Left hindlimb (tissue), 1 donor: ENCODE measurements around the gene CNTN3.

Experiments
- DNase-seq: peaks from one replicate; pipeline ENCODE4 v3.0.0-alpha.2; 2018

CNTN3 gene

GRCh38 chr3:74614107-74614967 lies at the start of gene CNTN3:
TSS of gene CNTN3 (minus strand) at chr3:74614659. CDS start at chr3:74521112, 93,547 bp downstream.
- DNase-seq, result peak; percentile 80

DNA sequence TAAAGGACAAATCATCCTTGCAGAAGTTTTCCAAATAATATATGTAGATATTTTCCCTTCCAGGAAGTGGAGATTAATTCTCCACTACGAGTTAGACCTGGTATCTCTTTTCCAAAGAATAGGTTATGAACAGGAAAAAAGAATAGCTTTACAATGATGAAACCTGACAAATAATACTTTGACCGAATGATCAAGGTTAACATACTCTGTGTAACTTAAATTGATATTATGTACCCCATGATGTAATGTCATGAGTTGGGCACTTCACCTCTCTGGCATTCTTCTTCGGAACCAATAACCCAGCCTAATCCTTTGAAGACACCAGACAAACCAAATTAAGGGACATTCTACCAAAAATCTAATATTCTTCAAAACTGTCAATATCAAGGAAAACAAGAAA lies 48.7 kb upstream of the CNTN3 start:
- no peak for DNase-seq

DNA sequence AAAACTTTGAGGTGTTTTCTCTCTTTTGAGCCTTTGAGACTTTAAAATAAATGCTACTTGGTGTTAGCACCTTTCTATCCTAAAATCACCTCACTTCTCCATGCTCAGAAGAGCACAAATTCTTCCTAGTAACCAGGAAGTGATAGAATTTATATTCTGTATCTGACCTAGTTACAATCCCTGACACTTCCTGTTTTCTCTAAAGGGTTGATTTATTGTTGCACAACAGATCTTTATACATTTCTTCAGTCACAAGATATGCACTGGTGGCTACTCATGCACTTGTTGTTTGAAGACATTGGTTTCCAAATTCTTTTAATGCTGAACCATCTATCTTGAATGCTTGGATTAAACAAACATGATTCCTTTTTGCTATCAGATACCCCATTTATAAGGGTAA lies 47.2 kb upstream of the CNTN3 start:
- DNase-seq, result no peak

DNA sequence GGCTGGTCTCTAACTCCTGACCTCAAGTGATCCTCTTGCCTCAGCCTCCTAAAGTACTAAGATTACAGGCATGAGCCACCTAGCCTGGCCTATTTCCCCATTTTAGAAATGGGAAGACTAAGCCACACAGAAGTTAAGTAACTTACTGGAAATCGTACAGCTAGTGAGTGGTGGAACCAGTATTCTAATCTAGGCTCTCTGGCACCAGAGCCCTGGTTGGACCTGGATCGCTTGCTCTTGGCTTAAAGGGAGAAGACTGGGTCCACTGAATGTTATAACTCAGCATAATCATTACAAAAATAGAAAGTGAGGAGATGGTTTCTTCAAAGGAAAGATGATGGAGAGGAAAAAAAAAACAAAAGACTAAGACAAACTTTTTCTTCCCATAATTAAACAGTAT lies 37.4 kb upstream of the CNTN3 start:
- no peak for DNase-seq

GRCh38 chr3:74651292-74651691 lies 36.8 kb upstream of the CNTN3 start:
- no peak for DNase-seq

DNA sequence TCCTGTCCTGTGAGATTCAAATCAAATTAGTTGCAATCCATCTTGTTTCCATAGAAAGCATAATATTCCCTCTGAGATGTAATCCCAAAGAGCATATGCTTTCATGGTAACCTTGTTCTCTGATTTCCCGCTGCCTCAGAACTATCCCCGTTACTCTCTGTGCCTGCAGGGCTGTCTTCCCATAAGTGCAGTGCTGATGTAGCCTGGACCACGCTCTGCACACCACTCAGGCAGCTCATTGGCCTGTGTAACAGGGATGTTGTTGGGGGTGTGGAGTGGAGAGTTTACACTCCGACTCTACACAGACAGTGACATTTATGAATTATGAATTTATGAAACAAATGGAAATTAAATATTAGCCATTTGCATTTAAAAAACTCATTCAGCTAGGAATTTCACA lies 33.6 kb upstream of the CNTN3 start:
- DNase-seq, result no peak

DNA sequence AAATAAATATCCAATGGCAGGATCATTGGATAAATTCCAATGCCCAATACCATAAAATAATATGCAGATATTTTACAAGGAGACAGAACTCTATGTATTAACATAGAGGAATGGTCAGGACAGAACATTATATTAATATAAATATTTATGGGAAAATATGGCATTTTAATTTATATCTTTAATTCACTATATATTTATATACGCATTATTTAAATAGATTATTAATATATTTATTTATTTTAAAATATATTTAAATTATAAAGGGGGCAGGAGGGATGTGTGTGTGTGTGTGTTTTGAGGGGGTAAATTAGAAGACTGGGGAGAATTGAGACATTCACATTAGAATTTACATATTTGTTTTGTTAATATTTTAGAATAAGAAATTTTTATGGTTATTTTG lies 31.6 kb upstream of the CNTN3 start:
- no peak for DNase-seq

- DNase-seq, result no peak
These were observed 29.2 kb upstream of the CNTN3 start for GRCh38 chr3:74643636-74644035.

- DNase-seq, result no peak
These were observed 28.4 kb upstream of the CNTN3 start for GRCh38 chr3:74642876-74643275.

DNA sequence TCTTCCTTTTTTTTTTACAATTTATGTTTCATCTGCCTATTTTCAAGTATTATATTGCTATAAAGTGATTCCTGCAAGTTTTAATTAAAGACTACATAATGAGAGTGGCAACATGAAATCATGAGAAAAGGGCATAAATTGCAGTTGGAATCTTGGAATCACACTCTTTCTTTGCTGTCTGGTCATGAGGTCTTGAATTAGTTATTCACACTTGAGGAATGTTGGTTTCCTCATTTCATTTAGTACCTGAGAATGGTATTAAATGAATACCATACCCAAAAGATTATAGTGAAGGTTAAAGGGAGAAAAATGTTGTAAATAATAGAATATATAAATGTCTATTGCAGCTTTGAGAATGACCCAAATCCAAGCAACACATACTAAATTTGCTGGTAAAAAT lies 25.8 kb upstream of the CNTN3 start:
- DNase-seq, result no peak

DNA sequence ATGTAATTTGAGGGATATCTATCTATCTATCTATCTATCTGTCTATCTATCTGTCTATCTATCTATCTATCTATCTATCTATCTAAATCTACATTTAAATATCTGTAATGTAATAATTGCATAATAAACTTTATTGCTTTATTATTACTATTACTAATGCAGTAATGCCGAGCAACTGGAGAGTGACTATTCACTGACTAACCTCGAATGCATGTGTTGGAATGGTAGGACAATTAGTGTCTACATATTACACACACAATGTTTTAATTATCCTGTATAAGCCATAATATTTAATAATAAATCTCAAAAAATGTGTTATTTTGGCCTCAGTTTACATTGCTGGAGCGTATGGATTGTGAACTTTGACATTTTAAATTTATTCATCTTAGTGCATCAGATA lies 25.2 kb upstream of the CNTN3 start:
- no peak for DNase-seq

GRCh38 chr3:74636981-74637380 lies 22.5 kb upstream of the CNTN3 start:
- no peak for DNase-seq

DNA sequence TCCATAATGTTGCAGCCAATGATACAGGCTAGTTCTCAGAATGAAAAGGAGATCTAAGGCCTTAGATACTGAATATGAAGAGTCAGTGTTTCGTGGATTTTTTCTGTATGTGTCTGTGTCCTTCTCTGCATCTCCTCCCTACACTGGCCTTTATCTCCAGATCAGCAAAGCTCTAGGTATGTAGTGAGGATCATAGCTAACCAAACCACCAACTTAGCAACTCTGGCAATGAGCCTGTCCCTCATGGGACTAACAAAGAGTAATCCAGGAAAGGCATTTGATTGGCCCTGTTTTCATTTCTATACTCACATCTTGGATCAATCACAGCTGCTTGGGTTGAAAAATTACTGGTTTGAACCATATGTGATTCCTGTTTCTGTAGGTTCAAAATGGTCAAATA lies 18.6 kb upstream of the CNTN3 start:
- no peak for DNase-seq

DNA sequence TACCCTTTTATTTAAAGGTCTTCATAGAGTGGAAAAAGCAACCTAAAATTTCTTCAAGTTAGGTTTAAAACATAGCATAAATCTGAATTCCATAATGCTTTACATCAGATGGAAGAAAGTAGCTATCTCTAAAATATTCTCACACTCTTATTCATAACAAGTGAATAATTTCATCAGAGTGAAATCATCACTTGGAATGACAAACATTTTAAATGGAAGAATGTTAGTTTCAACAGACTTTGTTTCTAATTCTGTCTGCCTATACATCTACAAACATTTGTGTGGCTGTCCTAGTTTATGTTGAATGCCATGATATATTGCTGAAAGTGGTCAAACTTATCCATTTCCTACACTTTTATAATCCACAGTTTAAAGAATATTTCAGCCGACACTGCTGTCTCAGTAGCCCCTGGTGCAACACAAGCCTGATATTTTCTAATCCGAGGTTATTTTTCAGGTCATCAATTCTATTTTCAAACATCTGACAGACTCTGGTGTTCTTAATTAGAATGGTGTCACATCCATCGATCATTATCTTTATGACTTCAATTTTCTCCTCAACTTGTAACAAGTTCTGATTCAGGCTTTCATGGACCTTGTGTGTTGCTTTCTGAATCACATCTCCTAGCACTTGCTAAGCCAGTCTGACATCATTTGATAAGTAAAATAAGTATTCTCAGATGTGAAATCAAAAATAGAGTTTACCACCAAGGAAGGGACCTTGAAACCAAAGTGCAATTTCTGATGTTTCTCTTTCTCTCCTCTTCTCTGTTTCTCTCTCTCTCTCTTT lies 17.1 kb upstream of the CNTN3 start:
- DNase-seq, result no peak

DNA sequence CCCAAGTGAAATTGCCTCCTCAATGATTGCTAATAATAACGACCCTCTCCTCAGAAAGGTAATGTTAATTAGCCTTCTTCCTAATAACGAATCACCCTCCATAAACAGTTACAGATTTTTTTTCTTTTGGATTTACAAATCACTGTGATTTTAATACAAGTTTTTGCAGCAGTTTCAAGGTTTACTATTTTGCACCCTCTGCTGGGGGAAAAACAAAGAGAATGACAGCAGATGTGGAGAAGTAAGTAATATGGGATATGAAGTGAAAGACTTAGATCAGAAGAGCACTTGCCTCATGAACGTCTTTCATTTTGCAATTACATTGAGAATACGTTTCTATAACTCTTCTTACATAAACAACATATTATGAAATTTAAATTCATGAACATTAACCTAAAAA lies 16.1 kb upstream of the CNTN3 start:
- DNase-seq, result no peak

DNA sequence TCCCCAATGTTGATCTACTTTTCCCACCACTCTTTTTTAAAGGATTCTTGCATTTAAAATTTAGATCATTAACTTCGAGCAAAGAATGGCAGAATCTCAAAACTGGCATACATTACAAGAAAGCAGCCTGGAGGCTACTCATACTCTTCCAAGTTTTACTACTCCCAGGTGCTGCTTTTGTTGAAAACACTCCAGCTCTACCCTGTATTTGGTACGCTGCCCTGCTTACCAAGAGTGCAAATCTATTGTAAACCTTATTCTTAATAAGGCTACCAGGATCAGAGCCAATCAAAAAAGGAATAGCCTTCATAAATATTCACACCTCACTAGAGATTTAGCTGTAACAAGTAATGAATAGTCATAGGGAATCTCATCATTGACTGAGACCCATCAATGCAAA lies 11.6 kb upstream of the CNTN3 start:
- DNase-seq, result no peak

- DNase-seq, result no peak
These were observed 9.8 kb upstream of the CNTN3 start for GRCh38 chr3:74624301-74624700.

- DNase-seq, result no peak
These were observed 8.9 kb upstream of the CNTN3 start for GRCh38 chr3:74623261-74623836.

DNA sequence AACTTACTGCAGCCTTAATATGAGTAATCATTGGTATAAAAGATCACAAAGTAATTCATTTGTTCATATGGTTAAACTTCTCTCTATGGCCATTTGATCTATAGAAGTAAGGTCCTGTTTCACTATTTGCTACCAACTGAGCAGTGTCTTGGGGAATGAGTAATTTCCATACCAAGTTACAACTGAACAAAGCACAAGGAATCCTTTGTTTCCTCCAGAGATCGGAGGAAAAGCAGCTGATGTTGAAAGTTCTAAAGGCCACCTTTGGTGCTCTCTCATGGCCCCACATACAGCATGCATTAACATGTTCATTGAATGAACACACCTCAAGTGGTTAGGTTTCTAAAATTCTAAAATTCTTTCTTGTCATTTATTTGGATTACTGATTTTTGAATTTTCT lies 7.1 kb upstream of the CNTN3 start:
- no peak for DNase-seq

- DNase-seq, result no peak
These were observed 3.3 kb upstream of the CNTN3 start for GRCh38 chr3:74617776-74618175.

- no peak for DNase-seq
These were observed 845 bp downstream of the CNTN3 start for GRCh38 chr3:74613521-74614106.

GRCh38 chr3:74613060-74613459 lies 1.4 kb downstream of the CNTN3 start:
- DNase-seq, result no peak

GRCh38 chr3:74611206-74611605 lies 3.3 kb downstream of the CNTN3 start:
- no peak for DNase-seq

DNA sequence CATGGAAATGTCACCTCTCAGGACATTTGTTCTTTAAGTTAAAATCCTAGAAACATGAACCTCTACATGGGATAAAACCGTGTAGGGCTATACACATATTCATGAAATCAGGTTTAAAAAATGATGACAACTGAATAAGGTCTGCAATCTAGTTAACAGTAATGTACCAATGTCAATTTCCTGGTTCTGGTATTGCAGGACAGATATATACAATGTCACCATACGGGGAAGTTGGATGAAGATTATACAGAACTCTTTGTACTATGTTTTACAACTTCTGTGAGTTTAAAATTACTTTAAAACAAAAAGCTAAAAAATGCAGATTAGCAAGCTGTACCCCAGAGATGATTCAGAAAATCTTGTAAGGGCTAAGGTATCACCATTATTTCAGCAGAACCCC lies 6.7 kb downstream of the CNTN3 start:
- no peak for DNase-seq
